Liver (tissue), 3 donors: ENCODE measurements around the gene TAL2.
A peak's percentile ranks its signal among the peaks of the same experiment; 100 is the strongest.

Experiments
- CTCF ChIP-seq: fragments of 150-350 bp; IDR thresholded peaks from 2 replicates; pipeline ENCODE4 v1.5.1; 2017; ENCODE audit warnings: improper control_type of control experiment, low read depth, low read length; ENCODE audit not compliant: missing input control
- EGR1 ChIP-seq, 2 donors: IDR thresholded peaks; 2 replicates each; pipeline ENCODE4 v1.6.1; 2016 to 2018; ENCODE audit warnings: antibody characterized with exemption in 2 of 2, low read depth in 2 of 2
- GABPA ChIP-seq, 2 donors: IDR thresholded peaks in 1 of 2; conservative IDR thresholded peaks in 1 of 2; 2 replicates each; pipeline ENCODE4 v1.6.1; 2016; ENCODE audit warnings: antibody characterized with exemption in 2 of 2, mild to moderate bottlenecking in 1 of 2, moderate library complexity in 1 of 2
- HNF4A ChIP-seq, 2 donors: conservative IDR thresholded peaks; 2 replicates each; pipeline ENCODE4 v1.6.1; 2016; ENCODE audit warnings: antibody characterized with exemption in 2 of 2, mild to moderate bottlenecking in 2 of 2
- JUND ChIP-seq, 2 donors: IDR thresholded peaks; 2 replicates each; pipeline ENCODE4 v1.6.1; 2016; ENCODE audit warnings: antibody characterized with exemption in 2 of 2
- RAD21 ChIP-seq, 2 donors: IDR thresholded peaks; 2 replicates each; pipeline ENCODE4 v1.6.1; 2016; ENCODE audit warnings: antibody characterized with exemption in 2 of 2, mild to moderate bottlenecking in 2 of 2
- SP1 ChIP-seq: IDR thresholded peaks from 2 replicates; pipeline ENCODE4 v1.6.1; 2018; ENCODE audit warnings: antibody characterized with exemption, mild to moderate bottlenecking
- YY1 ChIP-seq: IDR thresholded peaks from 2 replicates; pipeline ENCODE4 v1.6.1; 2016; ENCODE audit warnings: antibody characterized with exemption, mild to moderate bottlenecking
- ZBTB33 ChIP-seq: IDR thresholded peaks from 2 replicates; pipeline ENCODE4 v1.6.1; 2016; ENCODE audit warnings: antibody characterized with exemption
- donor health status: healthy.
- donor health status: healthy.

- TF ChIP-seq CTCF (no peak), HNF4A (conservative IDR thresholded peaks at IDR 0.05) (peak; percentile 15 to 24), SP1 (no peak), YY1 (no peak), RAD21 (IDR thresholded peaks at IDR 0.05) (no peak), ZBTB33 (no peak), JUND (IDR thresholded peaks at IDR 0.05) (no peak), EGR1 (IDR thresholded peaks at IDR 0.05; ENCODE audit: low read depth in 2 of 2) (no peak), GABPA (IDR thresholded peaks at IDR 0.05 in 1 of 2, conservative IDR thresholded peaks at IDR 0.05 in 1 of 2) (no peak)
These were observed 11.7 kb downstream of the TAL2 start for GRCh38 chr9:105673850-105674387.
